Vagina (tissue), 2 donors: ENCODE data around the gene C3orf85. TPM values are rescaled to one million over a fixed set of nuclear protein-coding genes. Genes with fewer than 3 reads are reported as not detected.

Source experiments
- DNase-seq, 2 donors: peaks; one replicate each; pipeline ENCODE4 v3.0.0-alpha.2; 2017; ENCODE audit errors: extremely low spot score in 2 of 2
- H3K27ac ChIP-seq: fragments of 200-600 bp; sonication (generic); one replicate; pipeline ENCODE4 v1.5.1; 2019
- H3K27me3 ChIP-seq: fragments of 200-600 bp; sonication (generic); one replicate; pipeline ENCODE4 v1.5.1; 2019
- H3K36me3 ChIP-seq, 2 donors: fragments of 200-600 bp; sonication (generic); one replicate each; pipeline ENCODE4 v1.5.1; 2017 to 2019
- H3K4me1 ChIP-seq: fragments of 200-600 bp; sonication (generic); one replicate; pipeline ENCODE4 v1.5.1; 2019
- H3K4me3 ChIP-seq, 2 donors: fragments of 200-600 bp; sonication (generic); 1 replicate in 1 of 2; 2 replicates in 1 of 2; pipeline ENCODE4 v1.5.1; 2016 to 2019
- H3K9me3 ChIP-seq: fragments of 200-600 bp; sonication (generic); one replicate; pipeline ENCODE4 v1.5.1; 2019
- CTCF ChIP-seq, 3 experiments: fragments of 450-650 bp in 2 of 3; fragments of 200-600 bp in 1 of 3; sonication (generic) in 1 of 3; IDR thresholded peaks; one replicate each; pipeline ENCODE4 v1.5.1; 2017 to 2019; ENCODE audit warnings: antibody characterized with exemption in 3 of 3, mild to moderate bottlenecking in 2 of 3, moderate library complexity in 2 of 3
- POLR2A ChIP-seq, 2 donors: fragments of 450-650 bp; IDR thresholded peaks; one replicate each; pipeline ENCODE4 v1.6.1; 2017; ENCODE audit warnings: antibody characterized with exemption in 2 of 2, mild to moderate bottlenecking in 2 of 2, moderate library complexity in 2 of 2
- POLR2AphosphoS5 ChIP-seq, 2 donors: sonication (generic); formaldehyde crosslinking; IDR thresholded peaks; one replicate each; pipeline ENCODE4 v1.9.0; 2017; ENCODE audit warnings: antibody characterized with exemption in 2 of 2, mild to moderate bottlenecking in 2 of 2, low read depth in 1 of 2; ENCODE audit not compliant: insufficient read depth in 1 of 2
- intact Hi-C: fragments of 100-400 bp; cut with DNase I; formaldehyde crosslinking; loops from one replicate; pipeline ENCODE4 v1.15.1; 2023
- total RNA-seq: library from RNA; depleted of rRNA; stranded (reverse); fragments of >200 nt; gene quantifications from one replicate; pipeline ENCODE4 v1.2.3, GENCODE V29; 2016

C3orf85 gene
- not detected for total RNA-seq

- intact Hi-C loops: no loop called here
- Histone ChIP-seq H3K9me3 (no peaks in the 10 kb centered on the region), H3K4me3 (no peak within 1 kb of the TSS), H3K27ac (no peak within 1 kb of the TSS), H3K4me1 (no peaks in the 10 kb centered on the region), H3K36me3 (no peaks in the 10 kb centered on the region), H3K27me3 (no peaks in the 10 kb centered on the region)
- TF ChIP-seq CTCF (IDR thresholded peaks at IDR 0.05) (no peak), POLR2AphosphoS5 (IDR thresholded peaks at IDR 0.05; ENCODE audit: insufficient read depth in 1 of 2, low read depth in 1 of 2) (no peak), POLR2A (IDR thresholded peaks at IDR 0.05) (no peak)
- no peak for DNase-seq
These were observed at the start of gene C3orf85 for GRCh38 chr3:109136523-109136922. TSS of gene C3orf85 (plus strand) at chr3:109136719. CDS start at chr3:109136848, 129 bp downstream.

- intact Hi-C loops: no loop called here
- no peaks in the 10 kb centered on the region for H3K9me3 ChIP-seq
- no peaks in the 10 kb centered on the region for H3K27me3 ChIP-seq
- H3K27ac ChIP-seq: no peak overlapping the region
- DNase-seq: no peak
- no peak for TF ChIP-seq POLR2A (IDR thresholded peaks at IDR 0.05)
- no peak for TF ChIP-seq POLR2AphosphoS5 (IDR thresholded peaks at IDR 0.05; ENCODE audit: insufficient read depth in 1 of 2, low read depth in 1 of 2)
- no peaks in the 10 kb centered on the region for H3K4me1 ChIP-seq
- no peaks in the 10 kb centered on the region for H3K36me3 ChIP-seq
- H3K4me3 ChIP-seq: no peak overlapping the region
These were observed 47.3 kb upstream of the C3orf85 start for GRCh38 chr3:109089265-109089664.

GRCh38 chr3:109091846-109092245, 44.7 kb upstream of the C3orf85 start:
- TF ChIP-seq POLR2A (IDR thresholded peaks at IDR 0.05) (no peak), POLR2AphosphoS5 (IDR thresholded peaks at IDR 0.05; ENCODE audit: insufficient read depth in 1 of 2, low read depth in 1 of 2) (no peak), CTCF (IDR thresholded peaks at IDR 0.05) (no peak)
- no peaks in the 10 kb centered on the region for H3K36me3 ChIP-seq
- H3K27ac ChIP-seq: no peak overlapping the region
- H3K4me3 ChIP-seq: no peak overlapping the region
- no peaks in the 10 kb centered on the region for H3K9me3 ChIP-seq
- intact Hi-C loops: no loop called here
- DNase-seq: no peak
- no peaks in the 10 kb centered on the region for H3K27me3 ChIP-seq
- H3K4me1 ChIP-seq: no peaks in the 10 kb centered on the region

- no peak for TF ChIP-seq POLR2A (IDR thresholded peaks at IDR 0.05)
These were observed 43.0 kb upstream of the C3orf85 start for GRCh38 chr3:109093561-109093960.

GRCh38 chr3:109095166-109095565, 41.4 kb upstream of the C3orf85 start:
- Histone ChIP-seq H3K27me3 (no peaks in the 10 kb centered on the region), H3K36me3 (no peaks in the 10 kb centered on the region), H3K9me3 (no peaks in the 10 kb centered on the region), H3K27ac (no peak overlapping the region), H3K4me1 (no peaks in the 10 kb centered on the region), H3K4me3 (no peak overlapping the region)
- TF ChIP-seq POLR2A (IDR thresholded peaks at IDR 0.05) (no peak), CTCF (IDR thresholded peaks at IDR 0.05) (no peak), POLR2AphosphoS5 (IDR thresholded peaks at IDR 0.05; ENCODE audit: insufficient read depth in 1 of 2, low read depth in 1 of 2) (no peak)
- intact Hi-C loops: no loop called here
- DNase-seq: no peak

More at GRCh38 chr3:109093561-109093960, 43.0 kb upstream of the C3orf85 start:
- no peaks in the 10 kb centered on the region for H3K9me3 ChIP-seq
- no peak overlapping the region for H3K4me3 ChIP-seq
- H3K4me1 ChIP-seq: no peaks in the 10 kb centered on the region
- no peak for DNase-seq
- H3K27ac ChIP-seq: no peak overlapping the region
- intact Hi-C loops: no loop called here
- H3K36me3 ChIP-seq: no peaks in the 10 kb centered on the region
- no peaks in the 10 kb centered on the region for H3K27me3 ChIP-seq

GRCh38 chr3:109098079-109098644, 38.4 kb upstream of the C3orf85 start:
- DNase-seq: no peak
- H3K4me1 ChIP-seq: no peaks in the 10 kb centered on the region
- intact Hi-C loops: no loop called here
- TF ChIP-seq CTCF (IDR thresholded peaks at IDR 0.05): no peak
- no peak for TF ChIP-seq POLR2AphosphoS5 (IDR thresholded peaks at IDR 0.05; ENCODE audit: insufficient read depth in 1 of 2, low read depth in 1 of 2)
- no peak for TF ChIP-seq POLR2A (IDR thresholded peaks at IDR 0.05)
- no peaks in the 10 kb centered on the region for H3K9me3 ChIP-seq
- H3K4me3 ChIP-seq: no peak overlapping the region
- no peaks in the 10 kb centered on the region for H3K27me3 ChIP-seq
- no peaks in the 10 kb centered on the region for H3K36me3 ChIP-seq
- no peak overlapping the region for H3K27ac ChIP-seq
